MM.1S (cell line): ENCODE results near the gene FRMD7.
"Not testable (repeated sequence)": the region's sequence is repeated elsewhere in the genome, so short reads cannot be mapped to it uniquely, and the experiment has no call there.

Source experiments
- DNase-seq: peaks from one replicate; pipeline ENCODE4 v3.0.0-alpha.2; 2015
- H2AFZ ChIP-seq: fragments of 300-600 bp; sonication (generic); 2 replicates; pipeline ENCODE4 v1.6.0; 2016; ENCODE audit warnings: antibody characterized with exemption, low read length
- H3F3A ChIP-seq: fragments of 300-600 bp; sonication (generic); 2 replicates; pipeline ENCODE4 v1.6.1; 2016; ENCODE audit warnings: mild to moderate bottlenecking, antibody characterized with exemption, low read length, moderate library complexity, mixed read lengths; ENCODE audit not compliant: insufficient read depth
- H3K27ac ChIP-seq: fragments of 300-600 bp; sonication (generic); 2 replicates; pipeline ENCODE4 v1.5.1; 2016; ENCODE audit warnings: mild to moderate bottlenecking, low read length
- H3K27me3 ChIP-seq: fragments of 300-600 bp; sonication (generic); replicated peaks from 2 replicates; pipeline ENCODE4 v1.6.0; 2016; ENCODE audit warnings: low read length; ENCODE audit not compliant: insufficient read depth
- H3K36me3 ChIP-seq: fragments of 300-600 bp; sonication (generic); replicated peaks from 2 replicates; pipeline ENCODE4 v1.6.1; 2016; ENCODE audit warnings: mild to moderate bottlenecking, low read length, mixed read lengths; ENCODE audit not compliant: insufficient read depth
- H3K4me1 ChIP-seq: fragments of 300-600 bp; sonication (generic); 2 replicates; pipeline ENCODE4 v1.6.1; 2016; ENCODE audit warnings: low read length, mixed read lengths
- H3K4me2 ChIP-seq: fragments of 300-600 bp; sonication (generic); 2 replicates; pipeline ENCODE4 v1.6.0; 2016; ENCODE audit warnings: low read depth, low read length
- H3K4me3 ChIP-seq: fragments of 300-600 bp; sonication (generic); 2 replicates; pipeline ENCODE4 v1.5.1; 2016; ENCODE audit warnings: low read length, mixed read lengths
- H3K79me2 ChIP-seq: fragments of 300-600 bp; sonication (generic); 2 replicates; pipeline ENCODE4 v1.6.1; 2016; ENCODE audit warnings: mixed run types, low read length, mixed read lengths
- H3K9ac ChIP-seq: fragments of 300-600 bp; sonication (generic); 2 replicates; pipeline ENCODE4 v1.6.1; 2016; ENCODE audit warnings: low read length, mixed read lengths
- H3K9me2 ChIP-seq: fragments of 300-600 bp; sonication (generic); replicated peaks from 2 replicates; pipeline ENCODE4 v1.6.1; 2016; ENCODE audit warnings: mild to moderate bottlenecking, low read length, mixed read lengths; ENCODE audit not compliant: insufficient read depth
- H3K9me3 ChIP-seq: fragments of 300-600 bp; sonication (generic); replicated peaks from 2 replicates; pipeline ENCODE4 v1.6.1; 2016; ENCODE audit warnings: mild to moderate bottlenecking, low read length, mixed read lengths; ENCODE audit not compliant: insufficient read depth
- H4K20me1 ChIP-seq: fragments of 300-600 bp; sonication (generic); 2 replicates; pipeline ENCODE4 v1.6.1; 2016; ENCODE audit warnings: mild to moderate bottlenecking, low read length, moderate library complexity, mixed read lengths; ENCODE audit not compliant: insufficient read depth
- CTCF ChIP-seq: fragments of 300-600 bp; sonication (generic); IDR thresholded peaks from 2 replicates; pipeline ENCODE4 v1.5.1; 2016; ENCODE audit warnings: antibody characterized with exemption, low read length, mixed read lengths
- EZH2 ChIP-seq: fragments of 300-600 bp; sonication (generic); optimal IDR thresholded peaks from 2 replicates; pipeline ENCODE3; 2017; ENCODE audit warnings: low read depth, mild to moderate bottlenecking, antibody characterized with exemption, low read length, mixed read lengths
- EZH2phosphoT487 ChIP-seq: fragments of 300-600 bp; sonication (generic); IDR thresholded peaks from 2 replicates; pipeline ENCODE4 v1.6.1; 2018; ENCODE audit warnings: antibody characterized with exemption, low read length

FRMD7 gene

GRCh38 chrX:132165005-132165404, 37.2 kb upstream of the FRMD7 start:
- Histone ChIP-seq H3K4me3 (no peak overlapping the region), H3K79me2 (no peaks in the 10 kb centered on the region), H3K27me3 (no peaks in the 10 kb centered on the region), H3K9ac (no peak overlapping the region), H3K4me2 (no peak overlapping the region), H2AFZ (no peak overlapping the region), H3K9me3 (no peaks in the 10 kb centered on the region), H3K4me1 (no peaks in the 10 kb centered on the region), H3K9me2 (no peaks in the 10 kb centered on the region), H3K27ac (no peak overlapping the region), H4K20me1 (no peaks in the 10 kb centered on the region), H3K36me3 (no peaks in the 10 kb centered on the region), H3F3A (no peaks in the 10 kb centered on the region)
- no peak for DNase-seq
- TF ChIP-seq EZH2phosphoT487 (no peak), EZH2 (no peak), CTCF (no peak)

GRCh38 chrX:132163094-132163493, 35.3 kb upstream of the FRMD7 start:
- H3K9ac ChIP-seq, H3K9me3 ChIP-seq, H3K27me3 ChIP-seq, H3K79me2 ChIP-seq, DNase-seq, H3K9me2 ChIP-seq, H3F3A ChIP-seq, H2AFZ ChIP-seq, H3K4me1 ChIP-seq, H3K36me3 ChIP-seq, H4K20me1 ChIP-seq, H3K4me3 ChIP-seq, H3K4me2 ChIP-seq, H3K27ac ChIP-seq: not testable (repeated sequence)

GRCh38 chrX:132153166-132153565, 25.3 kb upstream of the FRMD7 start:
- H3K79me2 ChIP-seq: no peaks in the 10 kb centered on the region
- H4K20me1 ChIP-seq: no peaks in the 10 kb centered on the region
- no peak overlapping the region for H3K9ac ChIP-seq
- H3F3A ChIP-seq: no peaks in the 10 kb centered on the region
- H3K4me2 ChIP-seq: no peak overlapping the region
- H3K9me3 ChIP-seq: no peaks in the 10 kb centered on the region
- H3K27ac ChIP-seq: no peak overlapping the region
- H3K36me3 ChIP-seq: no peaks in the 10 kb centered on the region
- H3K27me3 ChIP-seq: no peaks in the 10 kb centered on the region
- no peak overlapping the region for H2AFZ ChIP-seq
- no peak for DNase-seq
- no peaks in the 10 kb centered on the region for H3K9me2 ChIP-seq
- TF ChIP-seq EZH2 (no peak), EZH2phosphoT487 (no peak), CTCF (no peak)
- no peak overlapping the region for H3K4me3 ChIP-seq
- H3K4me1 ChIP-seq: no peaks in the 10 kb centered on the region

- Histone ChIP-seq H3K9ac (no peak overlapping the region), H3K4me1 (no peaks in the 10 kb centered on the region), H3K4me3 (no peak overlapping the region), H2AFZ (no peak overlapping the region), H3F3A (no peaks in the 10 kb centered on the region), H3K4me2 (no peak overlapping the region), H3K27me3 (no peaks in the 10 kb centered on the region), H3K9me2 (no peaks in the 10 kb centered on the region), H3K79me2 (no peaks in the 10 kb centered on the region), H3K27ac (no peak overlapping the region), H3K9me3 (no peaks in the 10 kb centered on the region), H4K20me1 (no peaks in the 10 kb centered on the region), H3K36me3 (no peaks in the 10 kb centered on the region)
- DNase-seq: no peak
- TF ChIP-seq CTCF (no peak), EZH2 (no peak), EZH2phosphoT487 (no peak)
Observed at GRCh38 chrX:132146456-132146855, 18.6 kb upstream of the FRMD7 start.
